Inferior parietal cortex (tissue), 1 donor: ENCODE results near the gene SULT2B1.
"Not testable (repeated sequence)": the region's sequence is repeated elsewhere in the genome, so short reads cannot be mapped to it uniquely, and the experiment has no call there.

Experiments used
- DNase-seq: peaks from one replicate; pipeline ENCODE4 v3.0.0-alpha.2; 2016; ENCODE audit errors: extremely low spot score

SULT2B1 gene

DNA sequence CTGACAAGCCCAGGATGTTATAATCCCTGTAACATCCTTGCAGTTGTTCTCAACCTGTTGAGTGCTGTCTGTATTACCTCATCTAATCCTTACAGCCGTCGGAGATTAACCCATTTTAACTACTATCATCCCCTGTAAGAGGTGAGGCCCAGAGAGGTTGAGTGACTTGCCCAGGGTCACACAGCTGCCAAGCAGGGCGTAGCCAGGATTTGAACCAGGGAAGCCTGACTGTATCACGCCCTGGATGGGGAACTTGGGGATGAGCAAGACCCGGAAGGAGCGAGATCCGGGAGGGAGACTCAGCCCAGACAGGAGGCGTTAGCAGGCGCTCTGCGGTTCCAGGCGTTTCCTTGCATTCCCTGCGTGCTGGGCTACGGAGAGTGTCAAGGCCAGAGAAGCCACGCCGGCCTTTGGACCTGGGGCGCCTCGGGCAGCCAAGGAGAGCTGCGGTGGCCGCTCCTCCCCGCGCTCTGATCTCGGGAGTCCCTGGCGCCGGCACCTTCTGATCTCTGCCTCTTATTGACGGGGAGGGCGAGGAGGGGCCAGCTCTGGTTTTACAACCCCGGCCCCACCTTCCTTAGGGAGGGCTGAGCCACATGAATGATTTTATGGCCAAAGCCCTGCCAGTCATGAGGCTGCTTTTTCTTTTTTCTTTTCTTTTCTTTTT lies 6.2 kb downstream of the SULT2B1 start:
- DNase-seq, result no peak

GRCh38 chr19:48560095-48560530 lies 8.1 kb downstream of the SULT2B1 start:
- no peak for DNase-seq

DNA sequence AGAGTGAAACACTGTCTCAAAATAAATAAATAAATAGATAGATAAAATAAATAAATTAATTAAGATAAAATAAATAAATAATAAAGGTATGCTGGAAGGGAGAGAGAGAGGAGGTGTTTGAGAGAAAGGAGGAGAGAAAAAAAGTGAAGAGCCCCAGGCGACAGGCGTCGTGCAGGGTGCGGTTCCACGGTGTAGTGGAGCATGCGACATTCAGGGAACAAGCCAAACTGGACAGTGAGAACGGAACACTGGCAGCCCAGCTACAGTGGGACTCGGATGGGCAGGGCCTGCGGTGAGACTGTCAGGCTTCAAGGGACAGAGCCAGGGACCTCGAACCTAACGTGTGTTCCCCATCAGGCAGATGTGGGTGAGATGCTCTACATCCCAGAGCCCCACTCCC lies 9.4 kb downstream of the SULT2B1 start:
- DNase-seq, result no peak

GRCh38 chr19:48565090-48565489 lies 13.1 kb downstream of the SULT2B1 start:
- no peak for DNase-seq

- DNase-seq, result peak; percentile 25
Observed at GRCh38 chr19:48568345-48568886, 16.4 kb downstream of the SULT2B1 start.

GRCh38 chr19:48569814-48570213 lies 17.8 kb downstream of the SULT2B1 start:
- DNase-seq, result no peak

- no peak for DNase-seq
Observed at GRCh38 chr19:48571378-48572162, 19.6 kb downstream of the SULT2B1 start.

- DNase-seq, result no peak
Observed at GRCh38 chr19:48573163-48573505, 21.2 kb downstream of the SULT2B1 start.

DNA sequence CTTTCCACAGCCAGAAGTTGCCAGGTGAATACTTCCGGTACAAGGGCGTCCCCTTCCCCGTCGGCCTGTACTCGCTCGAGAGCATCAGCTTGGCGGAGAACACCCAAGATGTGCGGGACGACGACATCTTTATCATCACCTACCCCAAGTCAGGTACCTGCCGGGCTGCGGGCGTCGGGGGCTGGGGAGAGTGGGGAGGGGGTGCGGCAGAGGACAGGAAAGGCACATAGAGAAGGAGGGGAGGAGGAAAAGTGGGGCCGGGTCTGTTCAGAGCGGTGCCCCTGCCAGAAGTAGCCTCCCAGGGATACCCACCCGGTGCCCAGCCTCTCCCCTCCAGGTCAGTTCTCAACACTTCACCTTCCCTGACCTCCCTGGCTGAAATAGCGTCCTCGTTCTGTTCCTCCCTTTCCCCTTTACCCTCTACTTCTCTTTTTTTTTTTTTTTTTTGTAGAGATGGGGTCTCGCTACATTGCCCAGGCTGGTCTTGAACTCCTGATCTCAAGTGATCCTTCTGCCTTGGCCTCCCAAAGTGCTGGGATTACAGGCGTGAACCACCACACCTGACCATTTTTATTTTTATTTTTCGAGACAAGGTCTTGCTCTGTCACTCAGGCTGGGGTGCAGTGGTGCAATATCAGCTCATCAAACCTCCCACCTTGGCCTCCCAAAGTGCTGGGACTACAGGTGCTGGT lies 24.1 kb downstream of the SULT2B1 start:
- no peak for DNase-seq

- DNase-seq, result not testable (repeated sequence)
Observed at GRCh38 chr19:48577908-48578307, 25.9 kb downstream of the SULT2B1 start.

- no peak for DNase-seq
Observed at GRCh38 chr19:48578891-48579290, 26.9 kb downstream of the SULT2B1 start.

DNA sequence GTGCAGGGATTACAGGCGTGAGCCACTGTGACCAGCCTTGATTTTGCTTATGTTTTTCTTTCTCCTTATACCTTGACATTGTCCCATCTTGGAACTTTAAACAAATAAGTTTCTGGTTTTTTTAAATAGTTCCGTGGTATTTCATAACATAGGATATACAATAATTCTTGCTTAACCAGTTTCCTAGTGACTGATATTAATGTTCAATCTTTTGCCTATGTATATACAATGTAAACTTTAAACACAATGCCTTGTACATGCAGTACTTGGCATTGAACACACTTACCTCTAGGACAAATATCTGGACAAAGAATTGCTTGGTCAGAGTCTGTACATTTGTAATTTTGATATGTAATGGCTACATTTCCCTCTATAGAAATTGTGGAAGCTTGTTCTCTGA lies 30.2 kb downstream of the SULT2B1 start:
- DNase-seq, result no peak

- no peak for DNase-seq
Observed at GRCh38 chr19:48587387-48587786, 35.4 kb downstream of the SULT2B1 start.

GRCh38 chr19:48588670-48589401 lies 36.9 kb downstream of the SULT2B1 start:
- DNase-seq, result peak; percentile 86

- no peak for DNase-seq
Observed at GRCh38 chr19:48591021-48591420, 39.0 kb downstream of the SULT2B1 start.

- no peak for DNase-seq
Observed at GRCh38 chr19:48595171-48595570, 43.2 kb downstream of the SULT2B1 start.

- no peak for DNase-seq
Observed at GRCh38 chr19:48595833-48596232, 43.9 kb downstream of the SULT2B1 start.

- no peak for DNase-seq
Observed at GRCh38 chr19:48596237-48596636, 44.3 kb downstream of the SULT2B1 start.

- DNase-seq, result no peak
Observed at GRCh38 chr19:48596679-48597465, 44.9 kb downstream of the SULT2B1 start.

DNA sequence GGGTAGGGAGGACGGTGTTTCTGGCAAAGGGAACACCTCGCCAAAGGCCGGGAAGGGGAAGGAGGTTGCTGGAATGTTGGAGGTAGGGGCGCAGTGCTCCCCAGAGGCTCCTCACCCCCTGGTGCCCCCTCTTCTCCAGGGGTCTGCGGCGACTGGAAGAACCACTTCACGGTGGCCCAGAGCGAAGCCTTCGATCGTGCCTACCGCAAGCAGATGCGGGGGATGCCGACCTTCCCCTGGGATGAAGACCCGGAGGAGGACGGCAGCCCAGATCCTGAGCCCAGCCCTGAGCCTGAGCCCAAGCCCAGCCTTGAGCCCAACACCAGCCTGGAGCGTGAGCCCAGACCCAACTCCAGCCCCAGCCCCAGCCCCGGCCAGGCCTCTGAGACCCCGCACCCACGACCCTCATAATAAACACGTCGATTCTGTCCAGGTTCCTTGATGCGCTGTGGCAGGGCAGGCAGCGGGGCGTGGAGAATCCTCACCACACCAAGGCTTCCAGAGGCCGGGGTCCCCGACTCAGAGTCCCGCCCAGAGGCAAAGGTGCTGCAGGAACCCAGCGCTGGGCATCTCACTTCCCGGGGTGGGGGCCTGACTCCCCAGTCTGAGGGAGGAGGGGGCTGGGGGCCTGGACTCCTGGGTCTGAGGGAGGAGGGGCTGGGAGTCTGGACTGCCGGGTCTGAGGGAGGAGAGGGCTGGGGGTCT lies 47.2 kb downstream of the SULT2B1 start:
- no peak for DNase-seq
